SK-N-MC (cell line): Measurements from ENCODE around the gene GLRA3.

Experiments
- DNase-seq: peaks from one replicate; pipeline ENCODE4 v3.0.0-alpha.2; 2011; ENCODE audit warnings: low read depth, low spot score
- H3K27ac ChIP-seq: fragments of 200-600 bp; sonication (generic); 2 replicates; pipeline ENCODE4 v1.5.1; 2016; ENCODE audit warnings: mixed run types
- H3K36me3 ChIP-seq: fragments of 200-600 bp; sonication (generic); 2 replicates; pipeline ENCODE4 v1.6.1; 2017; ENCODE audit warnings: antibody characterized with exemption, low read length, mixed read lengths; ENCODE audit not compliant: insufficient read depth
- H3K4me3 ChIP-seq: fragments of 200-600 bp; sonication (generic); 2 replicates; pipeline ENCODE4 v1.5.1; 2016
- H3K9ac ChIP-seq: fragments of 200-600 bp; sonication (generic); 2 replicates; pipeline ENCODE4 v1.8.0; 2017; ENCODE audit warnings: mixed run types, mixed read lengths; ENCODE audit not compliant: insufficient read length
- H3K9me3 ChIP-seq: fragments of 200-600 bp; sonication (generic); 2 replicates; pipeline ENCODE4 v1.6.1; 2017; ENCODE audit warnings: low read depth, mild to moderate bottlenecking, antibody characterized with exemption, low read length, moderate library complexity, mixed read lengths
- EZH2 ChIP-seq: fragments of 200-600 bp; sonication (generic); IDR thresholded peaks from one replicate; pipeline ENCODE4 v1.6.1; 2017; ENCODE audit warnings: antibody characterized with exemption
- FOXP2 ChIP-seq: optimal IDR thresholded peaks from 2 replicates; pipeline ENCODE3; 2011; ENCODE audit warnings: mild to moderate bottlenecking, moderate library complexity; ENCODE audit not compliant: insufficient read depth; ENCODE audit errors: extremely low read length, control extremely low read depth
- POLR2AphosphoS5 ChIP-seq: IDR thresholded peaks from 2 replicates; pipeline ENCODE4 v1.6.1; 2012; ENCODE audit warnings: mild to moderate bottlenecking, low read depth, low read length, borderline replicate concordance

The GLRA3 gene

GRCh38 chr4:174690665-174691064, 138.4 kb downstream of the GLRA3 start:
- TF ChIP-seq FOXP2, result no peak
- no peak for TF ChIP-seq EZH2
- TF ChIP-seq POLR2AphosphoS5, result no peak
- Histone ChIP-seq H3K4me3 (no peak overlapping the region), H3K36me3 (no peaks in the 10 kb centered on the region), H3K9ac (no peak overlapping the region), H3K27ac (no peak overlapping the region), H3K9me3 (peaks cover 10% of the 10 kb centered on the region; the same call in 1 of the 2 replicates)
- no peak for DNase-seq

- Histone ChIP-seq H3K4me3 (no peak overlapping the region), H3K9ac (no peak overlapping the region), H3K27ac (no peak overlapping the region), H3K9me3 (peaks cover 10% of the 10 kb centered on the region; the same call in 1 of the 2 replicates), H3K36me3 (no peaks in the 10 kb centered on the region)
- TF ChIP-seq POLR2AphosphoS5, result no peak
- TF ChIP-seq EZH2, result no peak
- no peak for TF ChIP-seq FOXP2
- no peak for DNase-seq
Observed at GRCh38 chr4:174689618-174690017, 139.4 kb downstream of the GLRA3 start.

- no peak for DNase-seq
- no peak overlapping the region for H3K27ac ChIP-seq
- peaks cover 10% of the 10 kb centered on the region; the same call in 1 of the 2 replicates for H3K9me3 ChIP-seq
- no peak overlapping the region for H3K4me3 ChIP-seq
- H3K36me3 ChIP-seq, result no peaks in the 10 kb centered on the region
- no peak overlapping the region for H3K9ac ChIP-seq
- no peak for TF ChIP-seq EZH2
- no peak for TF ChIP-seq FOXP2
Observed at GRCh38 chr4:174686826-174687225, 142.2 kb downstream of the GLRA3 start.

- Histone ChIP-seq H3K27ac (no peak overlapping the region), H3K4me3 (no peak overlapping the region), H3K36me3 (no peaks in the 10 kb centered on the region), H3K9ac (no peak overlapping the region), H3K9me3 (no peaks in the 10 kb centered on the region)
- no peak for DNase-seq
- no peak for TF ChIP-seq POLR2AphosphoS5
- no peak for TF ChIP-seq FOXP2
- TF ChIP-seq EZH2, result no peak
Observed at GRCh38 chr4:174681723-174682300, 147.2 kb downstream of the GLRA3 start.

GRCh38 chr4:174674305-174674840, 154.7 kb downstream of the GLRA3 start:
- no peak for DNase-seq
- Histone ChIP-seq H3K36me3 (no peaks in the 10 kb centered on the region), H3K9me3 (no peaks in the 10 kb centered on the region), H3K27ac (no peak overlapping the region), H3K9ac (no peak overlapping the region), H3K4me3 (no peak overlapping the region)
- no peak for TF ChIP-seq EZH2
- no peak for TF ChIP-seq POLR2AphosphoS5
- TF ChIP-seq FOXP2, result no peak

- Histone ChIP-seq H3K9me3 (no peaks in the 10 kb centered on the region), H3K9ac (no peak overlapping the region), H3K27ac (no peak overlapping the region), H3K36me3 (no peaks in the 10 kb centered on the region), H3K4me3 (no peak overlapping the region)
- no peak for DNase-seq
- TF ChIP-seq POLR2AphosphoS5 (no peak), EZH2 (no peak), FOXP2 (no peak)
Observed at GRCh38 chr4:174673865-174674264, 155.2 kb downstream of the GLRA3 start.

- no peak overlapping the region for H3K4me3 ChIP-seq
- H3K9me3 ChIP-seq, result no peaks in the 10 kb centered on the region
- no peak for DNase-seq
- H3K9ac ChIP-seq, result no peak overlapping the region
- H3K27ac ChIP-seq, result no peak overlapping the region
- TF ChIP-seq POLR2AphosphoS5 (no peak), FOXP2 (no peak), EZH2 (no peak)
- no peaks in the 10 kb centered on the region for H3K36me3 ChIP-seq
Observed at GRCh38 chr4:174672276-174672675, 156.8 kb downstream of the GLRA3 start.

- Histone ChIP-seq H3K27ac (no peak overlapping the region), H3K9ac (no peak overlapping the region), H3K36me3 (no peaks in the 10 kb centered on the region), H3K9me3 (no peaks in the 10 kb centered on the region), H3K4me3 (no peak overlapping the region)
- no peak for DNase-seq
- no peak for TF ChIP-seq POLR2AphosphoS5
- TF ChIP-seq FOXP2, result no peak
- no peak for TF ChIP-seq EZH2
Observed at GRCh38 chr4:174669270-174669669, 159.8 kb downstream of the GLRA3 start.

GRCh38 chr4:174665799-174666198, 163.2 kb downstream of the GLRA3 start:
- H3K36me3 ChIP-seq, result no peaks in the 10 kb centered on the region
- H3K4me3 ChIP-seq, result no peak overlapping the region
- H3K9me3 ChIP-seq, result no peaks in the 10 kb centered on the region
- TF ChIP-seq EZH2 (no peak), FOXP2 (no peak), POLR2AphosphoS5 (no peak)
- no peak overlapping the region for H3K9ac ChIP-seq
- no peak overlapping the region for H3K27ac ChIP-seq
- DNase-seq, result no peak
